K562 (cell line): Measurements from ENCODE around the gene LITAF. TPM values are rescaled to one million over a fixed set of nuclear protein-coding genes. Genes with fewer than 3 reads are reported as not detected.

Source experiments
- CBFB ChIP-seq: sonication (generic); formaldehyde crosslinking; IDR thresholded peaks from 2 replicates; pipeline ENCODE4 v1.4.0; 2020; ENCODE audit warnings: mild to moderate bottlenecking, missing genetic modification reagents
- CTCF ChIP-seq, 3 experiments: IDR thresholded peaks in 2 of 3; conservative IDR thresholded peaks in 1 of 3; 2 replicates each; pipeline ENCODE4 v1.5.1; 2011 to 2012; ENCODE audit warnings: low read length in 3 of 3, mild to moderate bottlenecking in 3 of 3, control low read depth in 2 of 3, improper control_type of control experiment in 1 of 3, inconsistent platforms in 1 of 3, low read depth in 1 of 3, mixed read lengths in 1 of 3, moderate library complexity in 1 of 3; ENCODE audit not compliant: insufficient read depth in 2 of 3
- ESRRB ChIP-seq: fragments of 250-450 bp; sonication (Bioruptor Pico); IDR thresholded peaks from 2 replicates; pipeline ENCODE4 v1.5.0; 2020; ENCODE audit warnings: mild to moderate bottlenecking, moderate library complexity, borderline replicate concordance
- RAD21 ChIP-seq, 2 experiments: fragments of 250-450 bp in 1 of 2; fragments of 450-650 bp in 1 of 2; sonication (Bioruptor Pico) in 1 of 2; formaldehyde crosslinking in 1 of 2; IDR thresholded peaks in 1 of 2; conservative IDR thresholded peaks in 1 of 2; 2 replicates each; pipeline versions ENCODE4 v1.4.0 to v1.8.0; 2020 to 2022; ENCODE audit warnings: mild to moderate bottlenecking in 2 of 2, moderate library complexity in 1 of 2
- RBM25 ChIP-seq: fragments of 200-400 bp; formaldehyde crosslinking; IDR thresholded peaks from 2 replicates; pipeline ENCODE4 v1.6.1; 2018; ENCODE audit warnings: low read length, low read depth, moderate library complexity; ENCODE audit not compliant: severe bottlenecking
- RCOR1 ChIP-seq, 2 experiments: IDR thresholded peaks; 2 replicates each; pipeline ENCODE4 v1.6.1; 2012; ENCODE audit warnings: low read depth in 2 of 2, low read length in 2 of 2, borderline replicate concordance in 1 of 2, improper control_type of control experiment in 1 of 2
- RREB1 ChIP-seq: fragments of 250-450 bp; sonication (Bioruptor Pico); IDR thresholded peaks from 2 replicates; pipeline ENCODE4 v1.4.0; 2020
- SMARCA5 ChIP-seq: fragments of 450-650 bp; IDR thresholded peaks from 2 replicates; pipeline ENCODE4 v1.6.1; 2016
- STAT5B ChIP-seq: fragments of 250-450 bp; sonication (Bioruptor Pico); IDR thresholded peaks from 2 replicates; pipeline ENCODE4 v1.8.0; 2021; ENCODE audit warnings: mild to moderate bottlenecking, inconsistent platforms
- YY1 ChIP-seq, 3 experiments: IDR thresholded peaks; 2 replicates each; pipeline ENCODE4 v1.6.1; 2011; ENCODE audit warnings: low read length in 2 of 3, mild to moderate bottlenecking in 2 of 3, moderate library complexity in 2 of 3, borderline replicate concordance in 1 of 3, control low read depth in 1 of 3, low read depth in 1 of 3; ENCODE audit not compliant: insufficient read depth in 3 of 3, insufficient replicate concordance in 2 of 3, control insufficient read depth in 1 of 3, insufficient read length in 1 of 3; ENCODE audit errors: extremely low read depth in 1 of 3
- ZBTB17 ChIP-seq: fragments of 450-650 bp; formaldehyde crosslinking; IDR thresholded peaks from 2 replicates; pipeline ENCODE4 v1.4.0; 2020; ENCODE audit warnings: mild to moderate bottlenecking
- ZBTB43 ChIP-seq: sonication (generic); formaldehyde crosslinking; IDR thresholded peaks from 2 replicates; pipeline ENCODE4 v1.8.0; 2023; ENCODE audit warnings: mild to moderate bottlenecking, missing genetic modification reagents
- ZNF280A ChIP-seq: fragments of 450-650 bp; IDR thresholded peaks from 2 replicates; pipeline ENCODE4 v1.6.1; 2018; ENCODE audit warnings: mild to moderate bottlenecking, low read depth; ENCODE audit not compliant: partially characterized antibody
- ZNF384 ChIP-seq: IDR thresholded peaks from 2 replicates; pipeline ENCODE4 v1.6.1; 2012; ENCODE audit warnings: low read depth, low read length, improper control_type of control experiment
- ZNF584 ChIP-seq: fragments of 200-800 bp; sonication (Bioruptor generic); IDR thresholded peaks from 2 replicates; pipeline ENCODE4 v1.6.1; 2016; ENCODE audit warnings: low read depth, mild to moderate bottlenecking, missing genetic modification characterization, missing compliant biosample characterization
- polyA plus RNA-seq, 8 experiments: library from polyadenylated mRNA; depleted of rRNA in 4 of 8; stranded (reverse) in 5 of 8; unstranded in 3 of 8; fragments of >200 nt; fragmentation: Nextera tagmentation in 2 of 8; fragmentation: Illumina TruSeq in 1 of 8; extraction: Ambion mirVana in 2 of 8; extraction: Trizol in 1 of 8; gene quantifications; 2 replicates each; pipeline versions ENCODE4 v1.2.1 to v1.2.3, GENCODE V29; 2011 to 2014; ENCODE audit warnings: inconsistent platforms in 1 of 8, missing spikeins in 1 of 8
- total RNA-seq, 7 experiments: library from RNA; depleted of rRNA in 6 of 7; stranded (reverse); fragments of >200 nt in 6 of 7; fragmentation: Illumina TruSeq in 2 of 7; extraction: Trizol in 2 of 7; gene quantifications; 2 replicates each; pipeline versions ENCODE4 v1.2.1 to v1.2.3, GENCODE V29; 2011 to 2021; ENCODE audit warnings: low replicate concordance in 1 of 7

The LITAF gene
- total and polyA plus RNA-seq, 9 of the 15 experiments (the other 6 are each of a cell fraction or from before 2014, with no cell fraction given) = 4.1 to 17.8 (median 11.9) TPM

- TF ChIP-seq RREB1 (CRISPR knock-in tag) = no peak
- peak; percentile 65; the same call in 1 of the 2 replicates for TF ChIP-seq SMARCA5
- TF ChIP-seq ZBTB43 = no peak
- TF ChIP-seq CBFB (CRISPR knock-in tag) = no peak
- TF ChIP-seq RCOR1 (IDR thresholded peaks at IDR 0.05; ENCODE audit: borderline replicate concordance in 1 of 2, low read depth in 2 of 2, low read length in 2 of 2) = peak in 1 of 2 experiments; percentile 21; a peak in 1 of 4 replicates
- TF ChIP-seq CTCF (IDR thresholded peaks at IDR 0.05 in 2 of 3, conservative IDR thresholded peaks at IDR 0.05 in 1 of 3; ENCODE audit: insufficient read depth in 2 of 3, low read depth in 1 of 3, low read length in 3 of 3) = peak; percentile 42 to 60 (median 57); a peak in 5 of 6 replicates
- TF ChIP-seq ZNF584 = no peak
- no peak for TF ChIP-seq ZBTB17
- TF ChIP-seq STAT5B = no peak
- TF ChIP-seq YY1 (IDR thresholded peaks at IDR 0.05; ENCODE audit: borderline replicate concordance in 1 of 3, control insufficient read depth in 1 of 3, extremely low read depth in 1 of 3, insufficient read depth in 3 of 3, insufficient read length in 1 of 3, insufficient replicate concordance in 2 of 3, low read depth in 1 of 3, low read length in 2 of 3) = peak in 1 of 3 experiments; percentile 20
- peak; percentile 14 to 47; a peak in 2 of 4 replicates for TF ChIP-seq RAD21 (CRISPR knock-in tag; conservative IDR thresholded peaks at IDR 0.05 in 1 of 2, IDR thresholded peaks at IDR 0.05 in 1 of 2)
- TF ChIP-seq RBM25 = peak; percentile 83
- no peak for TF ChIP-seq ZNF280A
- no peak for TF ChIP-seq ESRRB
- no peak for TF ChIP-seq ZNF384
These were observed 23.9 kb upstream of the LITAF start (continued) for GRCh38 chr16:11610580-11610979.
